Activated T-helper 9 cell treated with anti-CD3 and anti-CD28 coated beads, Interleukin-2, amount 50 U/mL, for 16 hours (primary cell): ENCODE data around the gene IQSEC1.

Experiments
- DNase-seq: peaks from one replicate; pipeline ENCODE4 v3.0.0-alpha.2; 2020; ENCODE audit warnings: low read depth

The IQSEC1 gene

GRCh38 chr3:12954180-12954579, 119.0 kb downstream of the IQSEC1 start:
- DNase-seq: no peak

DNA sequence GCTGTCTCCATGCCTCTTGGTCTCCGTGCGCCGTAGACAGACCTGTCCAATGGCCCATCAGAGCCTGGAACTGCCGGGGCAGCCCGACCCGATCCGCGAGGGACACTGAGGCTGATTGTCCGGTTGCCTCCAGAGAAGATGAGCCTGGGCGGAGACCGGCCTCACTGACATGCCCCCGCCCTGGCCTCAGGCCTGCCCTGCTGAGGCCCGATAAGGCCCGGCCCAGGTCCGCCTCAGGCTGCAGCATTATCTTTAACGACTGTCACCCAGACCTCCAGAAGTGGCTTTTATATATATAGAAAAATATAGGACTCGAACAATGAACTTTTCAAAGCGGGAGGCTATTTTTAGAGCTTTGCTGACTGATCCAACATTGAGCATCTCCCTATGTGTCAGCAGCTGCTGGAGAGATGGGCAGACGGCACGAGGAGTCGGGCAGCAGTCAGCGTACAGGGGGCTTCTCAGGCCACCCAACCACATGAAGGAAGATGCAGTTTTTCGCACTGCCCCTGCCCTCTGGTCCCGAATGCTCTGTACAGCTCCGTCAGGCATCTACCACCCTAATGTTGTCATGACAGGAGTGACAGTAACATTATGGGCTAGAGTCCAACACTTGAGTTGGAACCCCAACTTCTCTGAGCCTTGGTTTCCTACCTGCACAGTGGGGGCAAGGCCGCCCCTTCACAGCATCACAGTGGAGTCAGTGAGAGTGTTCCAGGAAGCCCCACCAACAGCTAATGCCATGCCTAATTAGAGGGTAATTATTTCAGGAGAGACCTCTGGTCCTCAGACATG, 119.8 kb downstream of the IQSEC1 start:
- DNase-seq: no peak

DNA sequence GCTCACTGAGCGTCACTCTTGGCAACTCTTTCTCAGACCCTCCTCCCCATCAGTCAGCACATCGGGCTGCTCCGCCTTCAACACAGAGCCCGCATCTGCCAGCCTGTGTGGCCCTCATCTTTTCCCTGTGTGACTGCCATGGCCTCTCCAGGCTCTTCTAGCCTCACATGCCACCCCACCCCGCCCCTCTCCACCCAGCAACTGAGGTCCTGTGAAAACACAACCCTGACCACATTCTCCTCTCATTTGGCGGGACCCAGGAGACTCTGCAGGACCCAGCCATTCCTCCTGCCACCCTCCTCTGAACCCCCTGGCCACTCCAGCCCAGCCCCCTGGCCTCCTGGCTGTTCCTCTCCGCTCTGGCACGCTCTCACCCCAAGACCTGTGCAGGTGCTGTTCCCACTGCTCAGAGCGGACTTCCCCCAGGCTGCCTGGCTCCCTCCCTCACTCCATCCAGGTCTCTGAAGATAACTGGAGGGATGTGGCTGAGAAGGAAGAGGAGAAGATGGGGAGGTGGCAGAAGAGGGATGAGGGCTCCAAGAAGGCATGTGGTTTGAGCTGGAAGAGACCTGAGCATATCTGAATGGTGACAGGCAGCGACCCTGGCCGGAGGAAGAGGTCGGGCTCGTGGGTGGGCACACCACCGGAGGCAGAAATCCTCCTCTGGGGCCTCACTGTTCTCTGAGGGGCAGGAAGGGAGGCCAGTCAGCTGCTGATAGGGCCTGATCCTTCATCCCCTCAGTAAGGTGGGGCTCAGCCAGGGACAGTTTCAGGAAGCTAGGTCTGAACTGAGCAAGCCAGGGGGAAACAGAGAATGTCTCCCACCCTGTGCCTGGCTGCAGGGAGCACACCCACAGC, 120.7 kb downstream of the IQSEC1 start:
- no peak for DNase-seq

DNA sequence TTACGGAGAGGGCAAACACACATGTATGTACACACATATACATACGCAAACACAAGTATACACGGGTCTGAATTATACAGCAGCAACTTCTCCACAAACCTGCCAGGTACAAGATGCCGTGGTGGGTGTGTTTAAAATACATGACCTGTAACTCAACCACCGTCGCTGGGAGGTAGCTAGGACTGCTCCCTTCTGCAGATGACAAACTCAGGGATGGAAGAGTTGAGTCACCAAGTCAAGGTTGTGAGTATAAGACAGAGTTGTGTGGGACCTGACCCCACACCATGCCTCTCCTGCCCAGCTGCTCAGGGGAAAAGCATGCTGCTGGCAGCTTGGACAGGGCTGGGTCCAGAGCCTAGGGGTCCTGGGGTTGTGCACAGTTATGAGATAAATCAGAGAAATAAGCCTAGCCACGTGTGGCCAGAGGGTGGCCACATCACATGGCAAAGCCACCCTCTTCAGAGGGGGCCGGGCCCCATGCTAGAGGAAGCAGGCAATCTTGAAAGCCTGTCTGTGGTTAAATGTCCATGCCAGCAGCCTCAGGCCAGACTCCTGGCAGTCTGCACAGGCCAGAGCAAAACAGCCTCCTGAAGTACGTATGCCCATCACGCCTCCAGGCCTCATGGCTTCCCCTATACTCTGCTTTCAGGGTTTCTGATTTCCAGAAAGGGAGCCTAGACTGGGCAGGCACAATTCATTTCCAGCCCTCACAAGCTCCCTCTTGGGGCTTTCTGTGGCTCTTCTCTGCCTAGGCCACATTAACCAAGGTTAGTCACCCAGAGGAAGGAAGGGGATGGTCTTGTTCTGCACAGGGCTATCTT, 124.1 kb downstream of the IQSEC1 start:
- DNase-seq: no peak

DNA sequence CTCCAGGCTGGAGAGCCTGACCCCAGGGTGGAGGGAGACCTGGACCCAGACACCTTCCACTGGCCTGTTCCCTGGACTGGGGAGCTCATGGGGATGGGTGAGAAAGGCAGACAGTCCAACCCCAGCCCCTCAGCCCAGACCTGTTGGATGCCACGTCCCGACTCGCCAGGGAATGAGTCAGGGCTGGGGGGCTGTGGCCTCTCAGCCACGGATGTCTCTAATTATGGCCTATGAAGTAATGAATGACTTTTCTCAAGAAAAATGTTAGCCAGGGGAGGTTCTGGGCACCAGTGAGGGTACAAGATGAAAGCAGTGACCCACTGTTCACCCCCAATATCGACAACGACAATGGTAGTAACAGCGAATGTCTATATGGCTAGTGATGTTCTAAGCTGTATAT, 124.9 kb downstream of the IQSEC1 start:
- DNase-seq: no peak

DNA sequence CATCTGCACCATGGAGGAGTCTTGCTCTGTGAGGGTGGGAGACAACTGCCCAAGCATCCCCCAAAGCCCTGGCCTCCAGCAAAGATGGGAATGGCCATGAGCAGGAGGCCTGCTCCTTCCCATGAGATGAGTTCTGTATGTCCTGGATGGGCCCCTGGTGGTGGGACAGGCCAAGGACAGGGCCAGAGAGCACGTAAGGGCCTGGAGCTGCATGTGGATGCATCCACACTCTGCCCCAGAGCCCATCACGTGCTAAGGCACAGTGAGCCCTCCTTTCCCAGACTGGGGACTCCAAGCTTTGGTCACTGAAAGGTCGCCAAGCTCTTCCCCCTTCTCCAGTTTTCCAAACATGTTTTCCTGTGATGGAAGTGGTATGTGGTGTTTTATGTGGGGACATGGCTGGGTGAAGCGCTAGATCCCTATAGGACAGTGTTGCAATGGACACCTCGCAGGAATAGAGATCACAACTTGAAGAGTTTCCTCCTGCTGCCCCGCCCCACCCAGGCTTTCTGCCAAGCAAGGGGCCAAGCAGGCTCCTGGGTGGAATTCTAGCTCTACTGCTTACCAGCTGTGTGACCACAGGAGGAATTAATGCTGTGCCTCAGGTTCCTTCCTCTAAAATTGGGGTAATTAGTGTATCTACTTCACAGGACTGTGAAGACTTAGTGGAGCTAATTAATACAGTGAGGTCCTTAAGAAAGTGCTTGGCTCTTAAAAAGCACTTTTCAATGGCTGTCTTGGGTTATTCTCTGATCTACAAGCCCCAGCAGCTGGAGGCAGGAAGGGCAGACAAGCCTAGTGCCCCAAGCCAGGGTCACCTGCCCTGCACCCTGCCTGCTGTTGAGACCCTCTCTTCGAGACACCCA, 125.5 kb downstream of the IQSEC1 start:
- DNase-seq: no peak

DNA sequence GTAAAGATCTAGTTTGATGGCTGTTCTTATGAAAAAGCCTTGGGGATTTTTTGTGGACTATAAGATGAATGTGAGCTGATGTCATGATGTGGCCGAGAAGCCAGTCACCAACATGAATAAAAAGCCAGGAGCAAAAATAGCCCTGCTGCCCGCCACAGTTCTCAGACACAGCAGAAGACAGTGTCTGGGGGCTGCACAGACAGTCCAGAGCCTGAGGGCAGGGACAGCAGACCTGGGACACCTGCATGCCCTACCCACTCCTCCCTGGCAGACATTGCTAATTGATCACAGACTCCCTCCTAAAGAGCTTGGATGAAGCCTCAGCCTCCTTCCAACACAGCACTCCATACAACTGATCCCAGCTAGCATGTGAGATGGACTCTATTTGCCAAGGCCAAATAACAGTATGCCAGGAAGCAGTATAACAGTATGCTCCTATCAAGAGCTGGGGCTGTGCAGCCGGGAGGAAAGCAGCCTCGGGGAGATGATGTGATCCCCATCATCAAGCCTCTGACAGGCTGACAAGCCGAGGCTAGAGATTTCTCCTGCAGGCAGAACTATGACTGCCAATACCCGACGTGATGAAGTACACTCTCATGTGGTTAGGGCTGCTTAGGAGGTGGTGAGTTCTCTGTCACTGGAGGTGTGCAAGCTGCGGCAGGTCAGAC, 126.4 kb downstream of the IQSEC1 start:
- no peak for DNase-seq

GRCh38 chr3:12946251-12946648, 127.0 kb downstream of the IQSEC1 start:
- no peak for DNase-seq

GRCh38 chr3:12944849-12945248, 128.4 kb downstream of the IQSEC1 start:
- no peak for DNase-seq

DNA sequence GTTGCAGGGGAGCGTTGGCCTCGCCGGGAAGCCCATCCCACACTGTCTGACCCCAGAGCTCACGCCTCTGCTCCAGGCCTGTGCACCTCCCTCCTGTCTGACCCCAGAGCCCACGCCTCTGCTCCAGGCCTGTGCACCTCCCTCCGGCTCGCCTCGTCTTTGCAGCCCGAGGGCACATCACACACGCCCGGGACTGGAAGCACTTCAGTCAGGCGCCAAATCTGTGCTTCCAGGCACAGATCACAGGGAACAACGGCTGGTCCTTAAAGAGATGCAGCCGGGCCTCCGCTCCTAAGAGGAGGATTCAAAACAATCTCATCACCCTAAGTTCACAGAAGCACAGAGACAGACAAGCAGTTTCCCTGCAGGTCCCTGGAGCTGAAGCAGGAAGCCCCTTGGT, 128.8 kb downstream of the IQSEC1 start:
- no peak for DNase-seq

DNA sequence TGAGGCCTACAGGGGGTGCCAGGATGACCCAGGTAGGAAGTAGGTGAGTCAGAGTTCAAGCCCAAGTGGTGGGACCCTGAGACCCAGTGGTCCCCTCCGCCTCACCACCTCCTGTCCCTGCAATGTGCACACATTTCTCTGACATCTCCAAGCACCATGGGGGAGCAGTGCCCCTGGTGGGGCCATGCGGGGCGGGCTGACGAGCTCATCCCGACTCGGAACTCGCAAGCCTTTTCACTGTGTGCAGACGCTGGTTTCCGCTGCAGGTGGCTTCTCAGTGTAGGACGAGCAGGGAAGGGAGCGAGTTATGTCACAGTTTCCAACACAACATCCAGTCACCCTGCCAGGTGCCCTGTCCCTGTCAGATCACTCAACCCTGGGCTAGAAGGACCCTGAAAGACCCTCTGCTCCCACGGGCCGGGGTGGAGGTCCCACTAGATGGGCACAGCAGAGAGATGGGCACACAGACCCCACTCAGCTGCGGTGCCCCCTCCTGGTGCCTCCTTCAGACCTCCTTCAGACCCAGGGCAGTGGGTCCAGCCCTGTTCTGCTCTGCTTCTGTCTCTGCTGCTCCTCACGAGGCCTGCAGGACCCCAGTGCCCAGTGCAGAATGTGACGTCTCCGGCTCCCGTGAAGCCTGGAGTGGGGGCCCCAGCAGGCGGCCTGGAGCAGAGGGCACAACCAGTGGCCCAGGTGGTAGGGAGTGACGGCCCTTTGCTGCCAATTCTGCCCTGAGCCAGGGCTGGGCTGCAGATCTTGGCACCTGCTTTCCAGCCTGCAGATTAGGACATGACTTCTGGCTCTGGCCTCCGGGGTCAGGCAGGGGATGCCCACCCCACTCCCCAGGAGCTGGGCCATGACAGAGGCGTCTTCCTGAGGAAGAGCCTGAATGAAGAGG, 129.9 kb downstream of the IQSEC1 start:
- no peak for DNase-seq

DNA sequence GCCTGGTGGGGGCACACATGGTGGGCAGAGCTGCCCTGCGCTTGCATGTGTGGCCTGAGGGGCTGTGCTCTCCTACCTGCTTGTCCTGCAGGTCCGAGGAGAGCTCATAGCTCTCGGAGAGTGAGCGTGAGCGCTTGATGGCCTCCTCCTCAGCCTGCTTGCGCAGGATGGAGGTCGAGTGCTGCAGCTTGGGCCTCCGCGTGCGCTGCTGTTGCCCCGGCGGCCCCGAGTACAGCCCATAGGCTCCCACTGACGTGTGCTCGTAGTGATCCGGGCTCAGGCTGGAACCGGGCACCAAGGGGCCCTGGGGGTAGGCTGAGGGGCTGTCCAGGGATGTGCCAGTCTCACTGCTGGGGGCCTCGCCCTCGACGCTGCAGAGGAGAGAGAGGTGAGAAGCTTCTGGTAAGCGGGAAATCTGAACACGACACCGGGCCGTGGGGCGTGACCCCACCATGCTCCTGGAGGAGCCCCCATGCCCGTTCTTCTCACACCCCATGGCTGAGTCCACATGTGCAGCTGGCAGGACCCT, 131.7 kb downstream of the IQSEC1 start:
- DNase-seq: no peak

- no peak for DNase-seq
These were observed 132.4 kb downstream of the IQSEC1 start for GRCh38 chr3:12940854-12941253.

GRCh38 chr3:12939137-12939536, 134.1 kb downstream of the IQSEC1 start:
- DNase-seq: no peak

DNA sequence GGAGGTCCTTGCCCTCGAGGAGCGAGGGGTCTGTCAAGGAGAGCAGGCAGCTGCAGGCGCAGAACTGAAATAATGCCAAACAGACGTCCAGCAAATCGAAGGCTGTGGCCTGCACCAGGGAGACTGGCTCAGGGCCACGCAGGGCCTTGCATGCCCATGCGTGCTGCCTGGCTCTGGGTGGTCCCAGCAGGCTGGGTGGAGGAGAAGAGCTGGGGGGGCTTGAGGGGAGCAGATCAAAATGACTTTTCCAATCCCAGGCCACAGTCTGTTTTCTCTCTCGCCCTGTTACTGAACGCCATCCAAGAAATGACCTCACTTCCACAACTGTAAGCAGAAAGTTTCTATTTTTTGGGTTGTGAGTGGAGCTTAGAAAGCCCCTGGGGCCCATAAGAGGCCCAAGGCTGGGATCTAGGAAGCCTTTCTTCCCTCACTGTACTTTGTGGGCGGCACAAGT, 134.9 kb downstream of the IQSEC1 start:
- no peak for DNase-seq

DNA sequence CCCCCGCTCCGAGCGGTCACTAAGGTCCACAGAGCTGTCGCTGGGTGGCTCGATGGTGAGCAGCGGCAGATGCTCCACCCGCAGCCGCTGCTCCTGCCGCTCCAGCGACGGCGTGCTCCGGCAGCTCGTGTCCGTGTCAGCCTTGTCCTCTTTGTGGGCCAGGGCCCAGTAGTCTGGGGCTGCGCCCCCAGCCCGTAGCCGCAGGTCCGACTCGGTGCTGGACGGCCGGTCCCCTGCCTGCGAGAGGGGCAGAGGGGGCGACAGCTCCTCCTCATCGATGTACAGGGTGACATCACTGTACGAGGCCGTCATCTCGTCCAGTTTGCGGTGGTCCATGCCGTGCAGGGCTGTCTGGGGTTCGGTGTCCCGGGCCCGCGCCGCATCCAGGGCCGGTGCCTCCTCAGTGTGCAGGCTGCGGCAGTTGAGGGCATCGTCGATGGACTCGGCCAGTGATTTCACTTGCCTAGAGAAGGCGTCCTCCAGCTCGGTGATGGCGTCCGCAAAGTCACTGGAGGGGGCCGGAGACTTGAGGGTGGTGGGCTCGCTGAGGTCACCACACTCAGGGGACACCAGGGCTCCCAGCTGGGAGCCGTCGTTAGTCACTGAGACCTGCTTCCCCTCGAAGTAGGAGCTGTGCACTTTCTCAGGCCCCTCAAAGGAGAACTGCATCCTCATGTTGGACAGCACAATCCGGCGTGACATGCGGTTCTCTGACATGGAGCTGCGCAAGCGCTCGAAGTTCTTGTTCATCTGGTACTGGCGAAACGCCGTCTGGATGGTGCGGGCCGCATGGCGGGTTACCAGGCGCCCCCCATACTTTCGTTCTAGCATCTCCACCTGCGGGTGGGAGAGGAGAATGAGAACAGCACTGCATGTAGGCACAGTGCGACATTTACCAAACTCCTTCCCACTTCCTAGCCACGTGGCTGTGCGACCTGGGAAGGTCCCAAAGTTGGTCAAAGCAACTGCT, 137.1 kb downstream of the IQSEC1 start:
- DNase-seq: no peak

- DNase-seq: no peak
These were observed 138.0 kb downstream of the IQSEC1 start for GRCh38 chr3:12935023-12935860.
